H1 (cell line): ENCODE data around the gene DHRS12. TPM values are rescaled to one million over a fixed set of nuclear protein-coding genes. Genes with fewer than 3 reads are reported as not detected.

ENCODE experiments used
- CTCF ChIA-PET: fragments of 300-600 bp; sonication (Branson Sonifier 250); formaldehyde crosslinking; loops from one replicate; lab custom pipeline; 2021; ENCODE audit not compliant: partially characterized antibody; lab: Charles Lee
- POLR2A ChIA-PET: fragments of 300-600 bp; sonication (Branson Sonifier 250); formaldehyde crosslinking; loops from one replicate; lab custom pipeline; 2021; ENCODE audit warnings: inconsistent platforms; ENCODE audit not compliant: partially characterized antibody; lab: Charles Lee
- DNase-seq, 2 experiments: peaks; one replicate each; pipeline versions ENCODE4 v3.0.0 to v3.0.0-alpha.2; 2010 to 2022; ENCODE audit warnings: low spot score in 2 of 2, low read depth in 1 of 2, mixed read lengths in 1 of 2
- FAIRE-seq: peaks from 2 replicates; lab custom pipeline; 2011; peaks lifted over from hg19 to GRCh38; lab: Jason Lieb, UNC
- H2AFZ ChIP-seq: 2 replicates; pipeline ENCODE4 v1.8.1; 2012; ENCODE audit warnings: low read length, inconsistent platforms
- H2AK5ac ChIP-seq: 2 replicates; pipeline ENCODE4 v1.6.1; 2013; ENCODE audit warnings: low read depth, low read length
- H2BK120ac ChIP-seq: replicated peaks from 2 replicates; pipeline ENCODE3; 2013; ENCODE audit warnings: low read depth, low read length, inconsistent platforms
- H2BK12ac ChIP-seq: 2 replicates; pipeline ENCODE4 v1.6.1; 2013; ENCODE audit warnings: low read depth, low read length
- H2BK15ac ChIP-seq: 2 replicates; pipeline ENCODE4 v1.6.1; 2013; ENCODE audit warnings: low read length
- H2BK20ac ChIP-seq: 2 replicates; pipeline ENCODE4 v1.6.1; 2013; ENCODE audit warnings: low read length
- H2BK5ac ChIP-seq: 2 replicates; pipeline ENCODE4 v1.6.1; 2013; ENCODE audit warnings: low read depth, low read length
- H3K14ac ChIP-seq: 2 replicates; pipeline ENCODE4 v1.6.1; 2013; ENCODE audit warnings: inconsistent platforms; ENCODE audit not compliant: insufficient read length
- H3K18ac ChIP-seq: 2 replicates; pipeline ENCODE4 v1.6.1; 2013; ENCODE audit warnings: low read length; ENCODE audit errors: extremely low read depth
- H3K23ac ChIP-seq: 2 replicates; pipeline ENCODE4 v1.6.1; 2013; ENCODE audit warnings: inconsistent platforms; ENCODE audit not compliant: insufficient read length
- H3K23me2 ChIP-seq: 2 replicates; pipeline ENCODE4 v1.6.1; 2013; ENCODE audit warnings: low read depth, low read length
- H3K27ac ChIP-seq: 2 replicates; pipeline ENCODE4 v1.6.1; 2011; ENCODE audit warnings: low read depth, low read length, inconsistent platforms
- H3K27me3 ChIP-seq, 4 experiments: replicated peaks in 1 of 4; 1 replicate in 1 of 4; 2 replicates in 3 of 4; pipeline versions ENCODE4 v1.6.1 to v1.8.1; 2011 to 2013; ENCODE audit warnings: low read length in 3 of 4, mild to moderate bottlenecking in 3 of 4, inconsistent platforms in 2 of 4, mixed read lengths in 2 of 4, moderate library complexity in 1 of 4; ENCODE audit not compliant: control insufficient read depth in 3 of 4, insufficient read depth in 3 of 4; ENCODE audit errors: extremely low read depth in 1 of 4
- H3K36me3 ChIP-seq, 4 experiments: 2 replicates each; pipeline versions ENCODE4 v1.6.1 to v1.8.1; 2011 to 2013; ENCODE audit warnings: mild to moderate bottlenecking in 4 of 4, low read length in 3 of 4, moderate library complexity in 2 of 4, control low read depth in 1 of 4, inconsistent platforms in 1 of 4; ENCODE audit not compliant: insufficient read depth in 4 of 4, control insufficient read depth in 2 of 4
- H3K4ac ChIP-seq: replicated peaks from 2 replicates; pipeline ENCODE3; 2013; ENCODE audit warnings: low read length, low read depth, mixed read lengths, inconsistent platforms; ENCODE audit not compliant: insufficient read length
- H3K4me1 ChIP-seq, 4 experiments: replicated peaks in 1 of 4; 1 replicate in 1 of 4; 2 replicates in 3 of 4; pipeline versions ENCODE4 v1.6.1 to v1.8.1; 2011 to 2013; ENCODE audit warnings: low read length in 3 of 4, inconsistent platforms in 2 of 4, mixed read lengths in 1 of 4; ENCODE audit not compliant: insufficient read depth in 4 of 4, control insufficient read depth in 3 of 4
- H3K4me2 ChIP-seq, 2 experiments: 2 replicates each; pipeline versions ENCODE4 v1.6.1 to v1.8.1; 2011 to 2013; ENCODE audit warnings: low read depth in 2 of 2, low read length in 2 of 2, control low read depth in 1 of 2, inconsistent platforms in 1 of 2, mild to moderate bottlenecking in 1 of 2; ENCODE audit not compliant: insufficient read depth in 1 of 2
- H3K4me3 ChIP-seq, 4 experiments: fragments of 200-600, 300-600 bp in 1 of 4; sonication (generic), shearing (Covaris generic), sonication (Bioruptor Twin) in 1 of 4; 2 replicates each; pipeline versions ENCODE4 v1.5.1 to v1.8.1; 2011 to 2016; ENCODE audit warnings: low read length in 4 of 4, low read depth in 3 of 4, control low read depth in 2 of 4, inconsistent platforms in 2 of 4, mild to moderate bottlenecking in 2 of 4, mixed read lengths in 1 of 4, moderate library complexity in 1 of 4; ENCODE audit not compliant: insufficient read depth in 2 of 4; ENCODE audit errors: extremely low read depth in 1 of 4
- H3K56ac ChIP-seq: replicated peaks from 2 replicates; pipeline ENCODE3; 2013; ENCODE audit warnings: low read depth, mild to moderate bottlenecking, mixed read lengths, low read length, inconsistent platforms; ENCODE audit not compliant: insufficient read length
- H3K79me1 ChIP-seq: 2 replicates; pipeline ENCODE4 v1.6.1; 2013; ENCODE audit warnings: low read depth, low read length, control low read depth
- H3K79me2 ChIP-seq, 2 experiments: 2 replicates each; pipeline versions ENCODE4 v1.6.1 to v1.8.1; 2012 to 2013; ENCODE audit warnings: low read length in 2 of 2, mild to moderate bottlenecking in 2 of 2, inconsistent platforms in 1 of 2; ENCODE audit not compliant: insufficient read depth in 2 of 2, control insufficient read depth in 1 of 2
- H3K9ac ChIP-seq, 4 experiments: replicated peaks in 1 of 4; 1 replicate in 1 of 4; 2 replicates in 3 of 4; pipeline versions ENCODE4 v1.6.1 to v1.8.1; 2011 to 2013; ENCODE audit warnings: low read depth in 3 of 4, low read length in 3 of 4, control low read depth in 2 of 4, mild to moderate bottlenecking in 2 of 4, moderate library complexity in 2 of 4, inconsistent platforms in 1 of 4; ENCODE audit errors: extremely low read depth in 1 of 4
- H3K9me3 ChIP-seq, 2 experiments: 2 replicates each; pipeline versions ENCODE4 v1.6.1 to v1.8.1; 2012 to 2013; ENCODE audit warnings: mild to moderate bottlenecking in 2 of 2, moderate library complexity in 2 of 2, control low read depth in 1 of 2, inconsistent platforms in 1 of 2, low read depth in 1 of 2, low read length in 1 of 2, mixed read lengths in 1 of 2; ENCODE audit not compliant: insufficient read depth in 2 of 2
- H4K20me1 ChIP-seq, 2 experiments: replicated peaks in 1 of 2; 2 replicates each; pipeline versions ENCODE3 to v1.8.1; 2011 to 2013; ENCODE audit warnings: inconsistent platforms in 2 of 2, low read length in 2 of 2, mild to moderate bottlenecking in 1 of 2; ENCODE audit not compliant: insufficient read depth in 2 of 2, control insufficient read depth in 1 of 2
- H4K5ac ChIP-seq: 2 replicates; pipeline ENCODE4 v1.6.1; 2013; ENCODE audit warnings: low read length, low read depth, mixed read lengths, inconsistent platforms; ENCODE audit not compliant: insufficient read length
- H4K8ac ChIP-seq: 2 replicates; pipeline ENCODE4 v1.8.0; 2013; ENCODE audit warnings: mild to moderate bottlenecking, moderate library complexity, low read length, inconsistent platforms; ENCODE audit not compliant: insufficient read depth; ENCODE audit errors: extremely low read depth
- H4K91ac ChIP-seq: replicated peaks from 2 replicates; pipeline ENCODE3; 2013; ENCODE audit warnings: low read length, mixed read lengths, inconsistent platforms; ENCODE audit not compliant: insufficient read length
- MAX ChIP-seq: IDR thresholded peaks from 2 replicates; pipeline ENCODE4 v1.6.1; 2012; ENCODE audit warnings: inconsistent platforms
- NANOG ChIP-seq: IDR thresholded peaks from 2 replicates; pipeline ENCODE4 v1.6.1; 2011; ENCODE audit warnings: low read length, low read depth, mild to moderate bottlenecking, inconsistent platforms; ENCODE audit not compliant: insufficient read depth, poor library complexity, severe bottlenecking
- NRF1 ChIP-seq: IDR thresholded peaks from 2 replicates; pipeline ENCODE4 v1.6.1; 2011; ENCODE audit warnings: mild to moderate bottlenecking, low read depth, low read length, improper control_type of control experiment
- SP1 ChIP-seq: IDR thresholded peaks from 2 replicates; pipeline ENCODE4 v1.6.1; 2011; ENCODE audit warnings: low read depth, low read length
- SP4 ChIP-seq: IDR thresholded peaks from 2 replicates; pipeline ENCODE4 v1.6.1; 2012; ENCODE audit warnings: low read length, inconsistent platforms
- SRF ChIP-seq: IDR thresholded peaks from 2 replicates; pipeline ENCODE4 v1.6.1; 2011; ENCODE audit warnings: mild to moderate bottlenecking, low read depth, low read length, moderate library complexity
- WGBS, 2 experiments: shearing (Covaris generic) in 1 of 2; methylation state at CpG; one replicate each; pipeline versions ENCODE4 v1.1.6 to v1.1.7; 2013 to 2015; ENCODE audit warnings: low lambda C conversion rate in 2 of 2, mixed read lengths in 2 of 2, inconsistent platforms in 1 of 2, low coverage in 1 of 2, missing lambda C conversion rate in 1 of 2; ENCODE audit not compliant: insufficient replicate concordance in 2 of 2, insufficient coverage in 1 of 2, insufficient read length in 1 of 2; ENCODE audit errors: extremely low coverage in 1 of 2, missing lambda C conversion rate in 1 of 2; 5-methylcytosine and 5-hydroxymethylcytosine counted together
- polyA plus RNA-seq, 7 experiments: library from polyadenylated mRNA; depleted of rRNA in 3 of 7; stranded (reverse) in 5 of 7; unstranded in 2 of 7; fragments of >200 nt in 5 of 7; fragments of 200-250 nt in 2 of 7; gene quantifications; 1 replicate in 5 of 7; 2 replicates in 1 of 7; 4 replicates in 1 of 7; pipeline versions ENCODE4 v1.2.1 to v1.2.3, GENCODE V29; 2011 to 2013; ENCODE audit warnings: missing spikeins in 2 of 7, mixed read lengths in 2 of 7
- total RNA-seq: library from RNA; stranded (reverse); fragmentation: NEBNext Ultra II Directional; extraction: Animal tissue kit (Norgen Biotek cat#: 25700); gene quantifications from 2 replicates; pipeline ENCODE4 v1.2.1, GENCODE V29; 2021

Gene DHRS12
- total and polyA plus RNA-seq, 2 of the 8 experiments (the other 6 are each of a cell fraction or from before 2014, with no cell fraction given) = 8.7 TPM

- no peak overlapping the region for H3K9ac ChIP-seq
- no peaks in the 10 kb centered on the region for H3K36me3 ChIP-seq
- no peaks in the 10 kb centered on the region for H3K79me1 ChIP-seq
- H3K4me3 ChIP-seq = no peak overlapping the region
- no peak overlapping the region for H2BK15ac ChIP-seq
- no peak overlapping the region for H2BK12ac ChIP-seq
- no peak overlapping the region for H2BK20ac ChIP-seq
- H4K20me1 ChIP-seq = no peaks in the 10 kb centered on the region
- no peak overlapping the region for H3K18ac ChIP-seq
- H2BK5ac ChIP-seq = no peak overlapping the region
- H3K27me3 ChIP-seq = peaks cover 0 to 3% (median 1%) of the 10 kb centered on the region in 4 experiments; a peak in 2 of 7 replicates
- H3K23me2 ChIP-seq = no peaks in the 10 kb centered on the region
- no peak overlapping the region for H4K91ac ChIP-seq
- no peaks in the 10 kb centered on the region for H3K9me3 ChIP-seq
- no peak for DNase-seq
- TF ChIP-seq NRF1 (no peak), SRF (no peak), SP1 (no peak), MAX (no peak), SP4 (no peak), NANOG (no peak)
- FAIRE-seq = no peak
- H4K5ac ChIP-seq = no peak overlapping the region
- no peak overlapping the region for H2AFZ ChIP-seq
- no peaks in the 10 kb centered on the region for H3K79me2 ChIP-seq
- 86% methylated on average over 19 of the region's 19 CpGs; no CpG with 5 or more reads in 1 of the 2 experiments for WGBS, 2 experiments
- no peak overlapping the region for H3K4ac ChIP-seq
- no peak overlapping the region for H3K23ac ChIP-seq
- no peak overlapping the region for H3K14ac ChIP-seq
- POLR2A ChIA-PET = no interaction called here
- H4K8ac ChIP-seq = no peak overlapping the region
- CTCF ChIA-PET = interaction anchor here (1.0 to 7.5 kb wide), 15 partner anchors 8 to 346 kb away, joined by 3 to 105 read pairs (median 9); partner anchors contain the start of gene TMEM272
- H3K27ac ChIP-seq = no peak overlapping the region
- H3K4me1 ChIP-seq = peaks cover 0 to 16% (median 7%) of the 10 kb centered on the region in 4 experiments; a peak in 5 of 7 replicates
- H2AK5ac ChIP-seq = no peak overlapping the region
- H2BK120ac ChIP-seq = no peak overlapping the region
- no peak overlapping the region; a peak in 1 of 4 replicates for H3K4me2 ChIP-seq
- no peak overlapping the region for H3K56ac ChIP-seq
Observed at GRCh38 chr13:51816604-51817249, 12.8 kb upstream of the DHRS12 start.
